Mesenchymal stem cell (in vitro differentiated cells and primary cell): Measurements from ENCODE around the gene CERS6.
"Not testable (repeated sequence)": the region's sequence is repeated elsewhere in the genome, so short reads cannot be mapped to it uniquely, and the experiment has no call there.

Experiments used
- DNase-seq: peaks from one replicate; pipeline ENCODE4 v3.0.0-alpha.2; 2013
- H2AFZ ChIP-seq: one replicate; pipeline ENCODE4 v1.6.1; 2013; ENCODE audit warnings: low read depth, mild to moderate bottlenecking, control low read depth, inconsistent platforms, low read length, moderate library complexity
- H2AK5ac ChIP-seq: 2 replicates; pipeline ENCODE4 v1.6.1; 2013; ENCODE audit warnings: low read length, moderate library complexity, mild to moderate bottlenecking, inconsistent platforms; ENCODE audit not compliant: severe bottlenecking
- H2BK120ac ChIP-seq: one replicate; pipeline ENCODE4 v1.6.1; 2013; ENCODE audit warnings: low read depth, mild to moderate bottlenecking, inconsistent platforms, low read length, moderate library complexity
- H2BK12ac ChIP-seq, 2 experiments: one replicate each; pipeline ENCODE4 v1.6.1; 2013; ENCODE audit warnings: inconsistent platforms in 2 of 2, low read length in 2 of 2, mild to moderate bottlenecking in 2 of 2, moderate library complexity in 2 of 2, control low read depth in 1 of 2
- H2BK15ac ChIP-seq: one replicate; pipeline ENCODE4 v1.6.1; 2013; ENCODE audit warnings: mild to moderate bottlenecking, low read depth, inconsistent platforms; ENCODE audit not compliant: poor library complexity, severe bottlenecking
- H2BK5ac ChIP-seq: 2 replicates; pipeline ENCODE4 v1.6.1; 2013; ENCODE audit warnings: low read depth, mild to moderate bottlenecking, low read length, control low read depth, inconsistent platforms; ENCODE audit not compliant: poor library complexity, severe bottlenecking
- H3K14ac ChIP-seq, 2 experiments: one replicate each; pipeline ENCODE4 v1.6.1; 2013; ENCODE audit warnings: inconsistent platforms in 2 of 2, low read length in 2 of 2, control low read depth in 1 of 2, mild to moderate bottlenecking in 1 of 2, moderate library complexity in 1 of 2
- H3K18ac ChIP-seq, 2 experiments: one replicate each; pipeline ENCODE4 v1.6.1; 2013; ENCODE audit warnings: inconsistent platforms in 2 of 2, low read length in 2 of 2, control low read depth in 1 of 2, low read depth in 1 of 2, mild to moderate bottlenecking in 1 of 2
- H3K23ac ChIP-seq, 2 experiments: one replicate each; pipeline ENCODE4 v1.6.1; 2013; ENCODE audit warnings: inconsistent platforms in 2 of 2, low read length in 2 of 2, mild to moderate bottlenecking in 2 of 2, moderate library complexity in 2 of 2, control low read depth in 1 of 2
- H3K27ac ChIP-seq: 2 replicates; pipeline ENCODE4 v1.5.1; 2013; ENCODE audit warnings: mild to moderate bottlenecking, moderate library complexity, low read length, control low read depth, inconsistent platforms; ENCODE audit not compliant: poor library complexity, severe bottlenecking
- H3K27me3 ChIP-seq, 2 experiments: 2 replicates each; pipeline versions ENCODE4 v1.6.1 to v1.7.0; 2013; ENCODE audit warnings: low read length in 2 of 2, mild to moderate bottlenecking in 2 of 2, moderate library complexity in 2 of 2, control low read depth in 1 of 2, inconsistent platforms in 1 of 2; ENCODE audit not compliant: control insufficient read depth in 1 of 2, insufficient read depth in 1 of 2
- H3K36me3 ChIP-seq, 2 experiments: 2 replicates each; pipeline versions ENCODE4 v1.6.1 to v1.7.0; 2013; ENCODE audit warnings: low read length in 2 of 2, control low read depth in 1 of 2, inconsistent platforms in 1 of 2, low read depth in 1 of 2, mild to moderate bottlenecking in 1 of 2; ENCODE audit not compliant: insufficient read depth in 2 of 2, control insufficient read depth in 1 of 2
- H3K4ac ChIP-seq, 2 experiments: one replicate each; pipeline ENCODE4 v1.6.1; 2013; ENCODE audit warnings: inconsistent platforms in 2 of 2, low read length in 2 of 2, mild to moderate bottlenecking in 2 of 2, moderate library complexity in 2 of 2, control low read depth in 1 of 2, low read depth in 1 of 2
- H3K4me1 ChIP-seq: 2 replicates; pipeline ENCODE4 v1.6.1; 2013; ENCODE audit warnings: low read depth, low read length, control low read depth; ENCODE audit not compliant: control insufficient read depth, insufficient read depth
- H3K4me2 ChIP-seq: 2 replicates; pipeline ENCODE4 v1.6.1; 2013; ENCODE audit warnings: low read length, mild to moderate bottlenecking, inconsistent platforms; ENCODE audit not compliant: poor library complexity, severe bottlenecking
- H3K4me3 ChIP-seq, 2 experiments: 2 replicates each; pipeline versions ENCODE4 v1.5.1 to v1.7.0; 2013; ENCODE audit warnings: low read length in 2 of 2, mild to moderate bottlenecking in 2 of 2, control low read depth in 1 of 2, low read depth in 1 of 2; ENCODE audit not compliant: insufficient read depth in 1 of 2
- H3K79me1 ChIP-seq: replicated peaks from 2 replicates; pipeline ENCODE4 v1.6.1; 2013; ENCODE audit warnings: mild to moderate bottlenecking, control low read depth, low read length, inconsistent platforms; ENCODE audit not compliant: poor library complexity, severe bottlenecking
- H3K9ac ChIP-seq: 2 replicates; pipeline ENCODE4 v1.7.0; 2013; ENCODE audit warnings: mild to moderate bottlenecking, low read length, moderate library complexity
- H3K9me3 ChIP-seq: 2 replicates; pipeline ENCODE4 v1.7.0; 2013; ENCODE audit warnings: mild to moderate bottlenecking, low read length; ENCODE audit not compliant: control insufficient read depth
- H4K8ac ChIP-seq: one replicate; pipeline ENCODE4 v1.6.1; 2013; ENCODE audit warnings: inconsistent platforms, mild to moderate bottlenecking, low read length, moderate library complexity
- H4K91ac ChIP-seq: one replicate; pipeline ENCODE4 v1.6.1; 2013; ENCODE audit warnings: mild to moderate bottlenecking, low read length, inconsistent platforms
- WGBS: methylation state at CpG from one replicate; pipeline ENCODE4 v1.1.7; 2013; ENCODE audit warnings: mixed read lengths; 5-methylcytosine and 5-hydroxymethylcytosine counted together

The CERS6 gene

DNA sequence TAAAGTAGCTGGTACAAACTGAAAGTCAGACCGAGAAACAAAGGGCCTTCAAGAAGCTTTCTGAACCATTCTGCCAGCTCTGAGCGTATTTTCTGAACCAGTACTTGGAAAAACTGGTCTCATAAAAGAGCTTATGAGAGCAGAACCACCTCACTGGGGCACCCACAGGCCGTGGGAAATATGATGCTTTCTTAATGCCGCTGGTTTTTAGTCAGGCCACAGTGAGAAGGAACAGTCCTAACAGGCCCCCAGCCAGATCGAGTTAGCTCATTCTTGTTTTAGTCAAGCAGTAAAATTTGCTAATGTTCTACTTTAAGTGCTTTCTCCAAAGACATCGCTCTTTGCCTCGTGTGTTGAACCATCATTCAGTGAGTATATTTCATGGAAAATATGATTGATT is 333.7 kb downstream of the CERS6 start:
- peaks cover 0 to 18% of the 10 kb centered on the region in 2 experiments for H3K27me3 ChIP-seq
- H4K8ac ChIP-seq: no peak overlapping the region
- no peak overlapping the region for H2BK15ac ChIP-seq

DNA sequence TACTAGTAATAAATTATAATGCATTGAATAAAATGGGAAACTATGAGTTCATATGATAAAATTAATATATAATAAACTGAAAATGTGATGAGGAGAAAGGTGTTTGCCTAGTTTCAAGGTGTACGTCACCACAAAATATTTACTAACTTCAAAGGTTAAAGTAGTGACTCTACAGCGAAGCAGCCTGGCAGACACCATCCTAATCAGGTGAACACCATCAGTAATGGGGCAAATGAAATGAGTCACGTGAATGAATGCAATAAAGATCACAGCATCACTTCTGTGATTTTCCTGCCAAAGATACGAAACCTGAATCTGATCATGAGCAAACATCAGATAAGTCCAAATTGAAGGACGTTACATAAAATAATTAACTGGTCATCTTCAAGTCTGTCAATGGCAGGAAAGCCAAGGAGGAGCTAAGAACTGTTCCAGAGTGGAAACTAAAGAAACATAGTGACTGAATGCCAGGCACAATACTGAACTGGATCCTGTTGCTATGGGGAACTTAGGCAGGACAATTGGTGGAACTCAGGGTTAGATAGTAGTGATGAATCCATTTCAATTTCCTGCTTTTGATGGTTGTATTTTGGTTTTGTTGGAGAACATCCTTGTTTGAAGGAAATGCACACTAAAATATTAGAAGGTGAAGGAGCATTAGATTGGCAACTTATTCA is 334.3 kb downstream of the CERS6 start:
- H3K4me1 ChIP-seq: no peaks in the 10 kb centered on the region
- WGBS: 98% methylated on average over 5 of the region's 5 CpGs

More for the DNA sequence above, 333.7 kb downstream of the CERS6 start:
- Histone ChIP-seq H3K36me3 (no peaks in the 10 kb centered on the region), H3K4me1 (no peaks in the 10 kb centered on the region), H3K4me3 (no peak overlapping the region), H2BK5ac (no peak overlapping the region), H3K9me3 (no peaks in the 10 kb centered on the region), H3K4me2 (no peak overlapping the region), H3K79me1 (no peaks in the 10 kb centered on the region), H3K4ac (no peak overlapping the region), H3K23ac (no peak overlapping the region), H2BK12ac (no peak overlapping the region), H4K91ac (no peak overlapping the region), H2AK5ac (no peak overlapping the region), H3K18ac (no peak overlapping the region), H2AFZ (no peak overlapping the region), H3K14ac (no peak overlapping the region), H3K27ac (no peak overlapping the region), H2BK120ac (no peak overlapping the region), H3K9ac (no peak overlapping the region)
- no peak for DNase-seq
- 91% methylated on average over 5 of the region's 7 CpGs for WGBS

DNA sequence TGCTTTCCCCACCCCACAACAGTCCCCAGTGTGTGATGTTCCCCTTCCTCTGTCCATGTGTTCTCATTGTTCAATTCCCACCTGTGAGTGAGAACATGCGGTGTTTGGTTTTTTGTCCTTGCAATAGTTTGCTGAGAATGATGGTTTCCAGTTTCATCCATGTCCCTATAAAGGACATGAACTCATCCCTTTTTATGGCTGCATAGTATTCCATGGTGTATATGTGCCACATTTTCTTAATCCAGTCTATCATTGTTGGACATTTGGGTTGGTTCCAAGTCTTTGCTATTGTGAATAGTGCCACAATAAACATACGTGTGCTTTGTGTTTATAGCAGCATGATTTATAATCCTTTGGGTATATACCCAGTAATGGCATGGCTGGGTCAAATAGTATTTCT is 335.1 kb downstream of the CERS6 start:
- peaks cover 0 to 18% of the 10 kb centered on the region in 2 experiments for H3K27me3 ChIP-seq
- not testable (repeated sequence) for H3K4me2 ChIP-seq, H2BK5ac ChIP-seq, H3K9me3 ChIP-seq, H4K91ac ChIP-seq, H2BK120ac ChIP-seq, H3K36me3 ChIP-seq, H3K23ac ChIP-seq, H2AK5ac ChIP-seq, H2AFZ ChIP-seq, H3K4ac ChIP-seq, H3K4me1 ChIP-seq, DNase-seq, H2BK15ac ChIP-seq, H3K27ac ChIP-seq, H3K9ac ChIP-seq, H3K4me3 ChIP-seq, H3K14ac ChIP-seq, H2BK12ac ChIP-seq, H3K79me1 ChIP-seq, H3K18ac ChIP-seq, H4K8ac ChIP-seq
- 100% methylated on average over 1 of the region's 2 CpGs for WGBS

More for the DNA sequence above, 334.3 kb downstream of the CERS6 start:
- Histone ChIP-seq H2BK15ac (no peak overlapping the region), H4K8ac (no peak overlapping the region), H3K4me2 (no peak overlapping the region), H3K4ac (no peak overlapping the region), H3K4me3 (no peak overlapping the region), H2BK120ac (no peak overlapping the region), H3K18ac (no peak overlapping the region), H3K23ac (no peak overlapping the region), H2BK12ac (no peak overlapping the region), H3K36me3 (no peaks in the 10 kb centered on the region), H3K14ac (no peak overlapping the region), H2AFZ (no peak overlapping the region), H2BK5ac (no peak overlapping the region), H4K91ac (no peak overlapping the region), H3K9ac (no peak overlapping the region), H3K27ac (no peak overlapping the region), H2AK5ac (no peak overlapping the region), H3K9me3 (no peaks in the 10 kb centered on the region), H3K79me1 (no peaks in the 10 kb centered on the region), H3K27me3 (peaks cover 0 to 18% of the 10 kb centered on the region in 2 experiments)
- no peak for DNase-seq

DNA sequence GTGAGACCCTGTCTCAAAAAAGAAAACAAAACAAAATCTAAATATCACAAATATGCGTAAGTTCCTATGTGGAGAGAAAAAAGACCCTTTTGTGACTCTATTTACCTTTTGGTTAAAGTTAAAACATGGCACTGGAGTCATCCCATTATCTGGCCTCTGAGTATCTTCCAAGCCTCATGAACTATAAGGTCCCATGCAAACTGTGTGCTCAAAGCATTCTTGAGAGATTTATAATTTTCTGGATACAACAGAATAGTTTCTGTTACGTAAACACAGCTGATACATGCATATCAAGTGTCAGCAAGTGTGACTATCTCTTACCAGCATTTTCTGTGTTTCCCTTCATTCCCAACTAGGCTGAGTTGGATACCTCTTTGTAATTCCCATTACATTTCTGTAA is 337.5 kb downstream of the CERS6 start:
- no peak overlapping the region for H3K18ac ChIP-seq
- no peak overlapping the region for H3K9ac ChIP-seq
- no peak for DNase-seq
- H3K14ac ChIP-seq: no peak overlapping the region
- no peak overlapping the region for H3K4me3 ChIP-seq
- no peaks in the 10 kb centered on the region for H3K36me3 ChIP-seq
- H3K79me1 ChIP-seq: no peaks in the 10 kb centered on the region
- H3K23ac ChIP-seq: no peak overlapping the region
- H3K9me3 ChIP-seq: no peaks in the 10 kb centered on the region
- no peak overlapping the region for H3K4ac ChIP-seq
- H2BK5ac ChIP-seq: no peak overlapping the region
- peaks cover 0 to 6% of the 10 kb centered on the region in 2 experiments for H3K27me3 ChIP-seq
- WGBS: 97% methylated on average over 2 of the region's 2 CpGs
- no peak overlapping the region for H2AFZ ChIP-seq
- H2BK15ac ChIP-seq: no peak overlapping the region
- no peak overlapping the region for H2BK120ac ChIP-seq
- H3K27ac ChIP-seq: no peak overlapping the region
- H3K4me2 ChIP-seq: no peak overlapping the region
- no peak overlapping the region for H2AK5ac ChIP-seq
- H4K8ac ChIP-seq: no peak overlapping the region
- H2BK12ac ChIP-seq: no peak overlapping the region
- H4K91ac ChIP-seq: no peak overlapping the region
- no peaks in the 10 kb centered on the region for H3K4me1 ChIP-seq
